Duodenal mucosa (tissue), 2 donors: ENCODE measurements around the gene TMEM198.

Experiments
- H3K27ac ChIP-seq: one replicate; pipeline ENCODE4 v1.7.0; 2013; ENCODE audit warnings: low read depth, low read length
- H3K27me3 ChIP-seq, 2 donors: one replicate each; pipeline ENCODE4 v1.7.0; 2013; ENCODE audit warnings: low read length in 2 of 2, control low read depth in 1 of 2; ENCODE audit not compliant: insufficient read depth in 2 of 2, control insufficient read depth in 1 of 2
- H3K36me3 ChIP-seq, 2 donors: one replicate each; pipeline ENCODE4 v1.7.0; 2013; ENCODE audit warnings: low read length in 2 of 2, control low read depth in 1 of 2; ENCODE audit not compliant: insufficient read depth in 2 of 2, control insufficient read depth in 1 of 2
- H3K4me1 ChIP-seq, 2 donors: one replicate each; pipeline ENCODE4 v1.7.0; 2013; ENCODE audit warnings: low read length in 2 of 2, control low read depth in 1 of 2; ENCODE audit not compliant: insufficient read depth in 2 of 2, control insufficient read depth in 1 of 2
- H3K4me3 ChIP-seq, 2 donors: one replicate each; pipeline ENCODE4 v1.7.0; 2013; ENCODE audit warnings: low read length in 2 of 2, low read depth in 1 of 2
- H3K9ac ChIP-seq, 2 donors: one replicate each; pipeline ENCODE4 v1.7.0; 2013; ENCODE audit warnings: low read length in 2 of 2, low read depth in 1 of 2
- H3K9me3 ChIP-seq, 2 donors: one replicate each; pipeline ENCODE4 v1.7.0; 2013; ENCODE audit warnings: low read length in 2 of 2, control low read depth in 1 of 2; ENCODE audit not compliant: control insufficient read depth in 1 of 2

The TMEM198 gene

DNA sequence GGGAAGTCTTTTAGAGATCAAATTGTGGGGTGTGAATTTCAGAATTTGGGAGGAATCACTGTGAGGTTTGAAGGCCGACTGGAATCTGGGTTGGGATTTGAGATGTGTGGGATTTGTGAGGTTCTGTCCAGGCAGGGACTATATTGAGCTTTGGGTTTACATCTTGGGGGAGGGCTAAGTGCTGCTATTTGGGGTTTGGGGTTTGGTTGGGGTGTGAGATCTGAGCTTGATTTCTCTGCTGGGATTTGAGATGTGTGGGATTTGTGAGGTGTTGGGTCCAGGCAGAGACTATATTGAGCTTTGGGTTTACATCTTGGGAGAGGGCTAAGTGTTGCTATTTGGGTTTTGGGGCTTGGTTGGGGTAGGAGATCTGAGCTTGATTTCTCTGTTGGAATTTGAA, 44.3 kb upstream of the TMEM198 start:
- Histone ChIP-seq H3K9me3 (no peaks in the 10 kb centered on the region), H3K9ac (peak overlapping the region; percentile 81 to 99), H3K36me3 (peaks cover 9 to 20% of the 10 kb centered on the region in 2 donors), H3K27ac (no peak overlapping the region), H3K4me1 (peaks cover 24 to 36% of the 10 kb centered on the region in 2 donors), H3K27me3 (peaks cover 27 to 33% of the 10 kb centered on the region in 2 donors), H3K4me3 (peak overlapping the region; percentile 84 to 95)

DNA sequence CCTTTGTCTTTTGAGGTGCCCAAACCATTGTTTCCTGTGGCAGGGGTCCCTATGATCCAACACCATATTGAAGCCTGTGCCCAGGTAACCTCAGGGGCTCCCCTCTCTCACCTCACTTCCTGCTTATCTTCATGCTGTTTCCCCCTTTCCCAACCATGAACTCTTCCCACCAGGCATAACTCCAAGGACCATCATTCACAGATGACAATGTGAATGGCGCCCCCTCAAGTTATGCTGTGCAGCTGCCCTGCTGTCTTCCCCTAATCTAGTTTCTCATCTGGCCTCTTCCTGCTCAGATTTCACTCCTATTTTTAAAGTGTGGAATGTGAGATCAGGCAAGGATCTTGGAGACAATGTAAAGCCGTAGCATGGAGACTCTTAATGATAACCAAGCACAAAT, 43.7 kb upstream of the TMEM198 start:
- peak overlapping the region in 1 of 2 donors; percentile 18 for H3K9ac ChIP-seq
- H3K4me1 ChIP-seq, result peaks cover 24 to 36% of the 10 kb centered on the region in 2 donors
- peak overlapping the region in 1 of 2 donors; percentile 95 for H3K4me3 ChIP-seq
- H3K36me3 ChIP-seq, result peaks cover 12 to 26% of the 10 kb centered on the region in 2 donors
- peaks cover 23 to 27% of the 10 kb centered on the region in 2 donors for H3K27me3 ChIP-seq
- H3K9me3 ChIP-seq, result no peaks in the 10 kb centered on the region
- no peak overlapping the region for H3K27ac ChIP-seq

DNA sequence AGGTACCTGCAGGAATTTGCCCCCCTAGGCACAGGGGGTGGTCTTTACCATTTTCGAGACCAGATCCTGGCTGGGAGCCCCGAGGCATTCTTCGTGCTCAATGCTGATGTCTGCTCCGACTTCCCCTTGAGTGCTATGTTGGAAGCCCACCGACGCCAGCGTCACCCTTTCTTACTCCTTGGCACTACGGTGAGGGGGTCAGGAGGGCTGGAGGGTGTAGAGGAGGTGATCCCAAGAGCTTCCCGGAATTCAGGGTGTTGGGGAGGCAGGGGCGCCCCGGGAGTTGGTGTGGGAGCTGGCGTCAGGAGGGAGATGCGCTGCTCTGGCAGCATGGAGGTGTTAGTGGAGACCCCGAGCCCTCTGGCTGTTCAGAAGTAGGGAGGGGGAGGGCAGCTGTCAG, 42.0 kb upstream of the TMEM198 start:
- Histone ChIP-seq H3K36me3 (peaks cover 12 to 43% of the 10 kb centered on the region in 2 donors), H3K9ac (no peak overlapping the region), H3K27me3 (peaks cover 6 to 10% of the 10 kb centered on the region in 2 donors), H3K27ac (no peak overlapping the region), H3K4me1 (peaks cover 23 to 25% of the 10 kb centered on the region in 2 donors), H3K4me3 (no peak overlapping the region), H3K9me3 (no peaks in the 10 kb centered on the region)

DNA sequence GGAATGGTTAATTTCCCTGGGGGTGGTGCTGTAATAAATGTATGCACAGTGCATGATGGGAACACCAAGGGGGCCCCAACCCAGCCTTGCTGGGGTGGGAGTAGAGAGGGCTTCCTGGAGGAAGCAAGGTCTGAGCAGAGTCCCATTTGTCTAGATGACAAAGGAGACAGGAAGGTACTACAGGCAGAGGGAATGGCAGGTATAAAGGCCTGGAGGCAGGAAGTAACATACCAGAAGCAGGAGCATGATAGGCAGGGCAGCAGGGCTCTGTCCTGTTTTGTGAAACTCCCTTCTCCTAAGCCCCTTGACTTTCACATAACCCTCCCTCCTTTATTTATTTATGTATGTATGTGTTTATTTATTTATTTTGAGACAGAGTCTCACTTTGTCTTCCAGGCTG, 41.2 kb upstream of the TMEM198 start:
- peaks cover 15 to 17% of the 10 kb centered on the region in 2 donors for H3K4me1 ChIP-seq
- H3K4me3 ChIP-seq, result no peak overlapping the region
- no peak overlapping the region for H3K9ac ChIP-seq
- no peak overlapping the region for H3K27ac ChIP-seq
- peaks cover 12 to 46% of the 10 kb centered on the region in 2 donors for H3K36me3 ChIP-seq
- H3K27me3 ChIP-seq, result peaks cover 0 to 2% of the 10 kb centered on the region in 2 donors
- H3K9me3 ChIP-seq, result no peaks in the 10 kb centered on the region

DNA sequence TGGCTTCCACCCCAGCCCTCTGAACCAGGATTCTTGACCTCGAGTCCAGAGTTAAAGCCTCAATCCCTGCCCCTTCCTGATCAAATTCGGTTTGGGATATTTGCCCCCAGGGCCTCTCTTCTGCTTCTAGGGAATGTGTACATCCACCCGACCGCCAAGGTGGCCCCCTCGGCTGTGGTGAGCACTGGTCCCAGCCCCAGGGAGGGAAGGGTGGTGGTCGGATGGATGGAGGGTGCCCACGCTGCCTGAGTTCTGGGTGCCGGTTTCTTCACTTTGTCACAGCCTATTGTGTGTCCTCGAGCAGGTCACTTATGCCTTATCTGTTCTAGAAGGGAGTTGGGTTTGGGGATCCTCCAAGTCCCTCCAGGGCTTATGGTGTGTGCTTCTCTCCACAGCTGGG, 38.2 kb upstream of the TMEM198 start:
- H3K27ac ChIP-seq, result no peak overlapping the region
- H3K9me3 ChIP-seq, result no peaks in the 10 kb centered on the region
- H3K36me3 ChIP-seq, result peaks cover 12 to 46% of the 10 kb centered on the region in 2 donors

DNA sequence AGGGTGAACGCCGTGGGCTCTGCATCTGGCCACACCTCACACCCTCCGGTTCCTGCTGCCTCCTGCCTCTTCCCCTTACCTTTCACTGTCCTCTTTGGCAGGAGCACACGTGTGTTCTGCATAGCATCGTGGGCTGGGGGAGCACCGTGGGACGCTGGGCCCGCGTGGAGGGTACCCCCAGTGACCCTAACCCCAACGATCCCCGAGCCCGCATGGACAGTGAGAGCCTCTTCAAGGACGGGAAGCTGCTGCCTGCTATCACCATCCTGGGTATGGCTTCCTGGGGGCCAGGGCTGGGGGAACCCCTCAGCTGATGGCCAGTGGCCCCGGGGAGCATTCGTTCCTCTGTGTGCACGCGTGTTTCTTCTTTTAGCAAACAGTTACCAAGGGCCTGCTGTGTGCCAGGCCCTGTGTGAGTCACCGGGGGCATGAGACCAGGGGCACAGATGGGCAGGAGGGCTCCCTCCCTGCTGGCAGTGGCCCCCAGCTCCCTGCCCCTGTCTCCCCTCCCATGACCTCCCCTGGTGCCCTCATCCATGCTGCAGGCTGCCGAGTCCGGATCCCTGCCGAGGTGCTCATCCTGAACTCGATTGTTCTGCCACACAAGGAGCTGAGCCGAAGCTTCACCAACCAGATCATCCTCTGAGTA, 37.6 kb upstream of the TMEM198 start:
- H3K27me3 ChIP-seq, result peaks cover 4 to 12% of the 10 kb centered on the region in 2 donors
- H3K27ac ChIP-seq, result no peak overlapping the region
- peaks cover 5 to 10% of the 10 kb centered on the region in 2 donors for H3K4me1 ChIP-seq
- peaks cover 12 to 46% of the 10 kb centered on the region in 2 donors for H3K36me3 ChIP-seq
- H3K9me3 ChIP-seq, result no peaks in the 10 kb centered on the region
- H3K4me3 ChIP-seq, result no peak overlapping the region
- H3K9ac ChIP-seq, result no peak overlapping the region

More for the DNA sequence above, 38.2 kb upstream of the TMEM198 start:
- H3K27me3 ChIP-seq, result peaks cover 4 to 6% of the 10 kb centered on the region in 2 donors
- no peak overlapping the region for H3K4me3 ChIP-seq
- H3K9ac ChIP-seq, result no peak overlapping the region
- peaks cover 5 to 10% of the 10 kb centered on the region in 2 donors for H3K4me1 ChIP-seq

DNA sequence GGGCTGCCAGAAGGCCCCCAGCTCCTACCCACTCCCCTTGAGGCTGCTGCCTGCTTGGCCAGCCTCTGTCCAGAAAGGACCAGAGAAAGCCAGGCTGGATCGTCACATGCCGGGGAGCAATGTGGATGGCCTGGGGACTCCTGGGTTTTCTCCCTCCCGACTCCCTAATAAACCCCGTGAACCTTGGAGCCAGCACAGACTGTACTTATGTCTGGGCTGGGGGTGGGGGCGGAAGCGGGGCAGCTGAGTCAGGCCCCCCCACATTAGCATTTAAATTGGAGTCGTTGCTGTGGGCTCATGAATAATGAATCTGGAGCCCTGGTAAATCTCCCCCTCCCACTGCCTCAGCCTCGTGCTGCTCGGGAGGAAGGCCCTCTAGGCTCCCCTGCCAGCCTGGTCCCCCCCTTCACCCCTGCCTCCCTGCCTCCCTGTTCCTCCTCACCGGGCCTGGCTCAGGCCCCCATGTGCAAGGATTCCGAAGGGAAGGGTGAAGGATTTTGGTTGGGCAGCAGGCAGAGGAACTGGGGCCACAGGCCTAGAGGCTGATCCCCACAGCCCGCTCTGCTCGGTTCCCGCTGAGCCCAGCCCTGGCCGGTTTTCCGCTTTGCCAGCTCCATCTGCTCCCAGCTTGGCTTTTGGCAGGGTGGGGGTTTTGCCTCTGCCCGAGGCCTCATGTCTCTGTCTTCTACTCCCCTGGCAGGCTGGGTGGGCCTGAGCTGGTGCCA, 36.9 kb upstream of the TMEM198 start:
- peaks cover 5 to 10% of the 10 kb centered on the region in 2 donors for H3K4me1 ChIP-seq
- H3K27ac ChIP-seq, result no peak overlapping the region
- H3K27me3 ChIP-seq, result peaks cover 8 to 17% of the 10 kb centered on the region in 2 donors
- no peak overlapping the region for H3K9ac ChIP-seq
- no peaks in the 10 kb centered on the region for H3K9me3 ChIP-seq
- H3K4me3 ChIP-seq, result no peak overlapping the region
- H3K36me3 ChIP-seq, result peaks cover 10 to 46% of the 10 kb centered on the region in 2 donors

DNA sequence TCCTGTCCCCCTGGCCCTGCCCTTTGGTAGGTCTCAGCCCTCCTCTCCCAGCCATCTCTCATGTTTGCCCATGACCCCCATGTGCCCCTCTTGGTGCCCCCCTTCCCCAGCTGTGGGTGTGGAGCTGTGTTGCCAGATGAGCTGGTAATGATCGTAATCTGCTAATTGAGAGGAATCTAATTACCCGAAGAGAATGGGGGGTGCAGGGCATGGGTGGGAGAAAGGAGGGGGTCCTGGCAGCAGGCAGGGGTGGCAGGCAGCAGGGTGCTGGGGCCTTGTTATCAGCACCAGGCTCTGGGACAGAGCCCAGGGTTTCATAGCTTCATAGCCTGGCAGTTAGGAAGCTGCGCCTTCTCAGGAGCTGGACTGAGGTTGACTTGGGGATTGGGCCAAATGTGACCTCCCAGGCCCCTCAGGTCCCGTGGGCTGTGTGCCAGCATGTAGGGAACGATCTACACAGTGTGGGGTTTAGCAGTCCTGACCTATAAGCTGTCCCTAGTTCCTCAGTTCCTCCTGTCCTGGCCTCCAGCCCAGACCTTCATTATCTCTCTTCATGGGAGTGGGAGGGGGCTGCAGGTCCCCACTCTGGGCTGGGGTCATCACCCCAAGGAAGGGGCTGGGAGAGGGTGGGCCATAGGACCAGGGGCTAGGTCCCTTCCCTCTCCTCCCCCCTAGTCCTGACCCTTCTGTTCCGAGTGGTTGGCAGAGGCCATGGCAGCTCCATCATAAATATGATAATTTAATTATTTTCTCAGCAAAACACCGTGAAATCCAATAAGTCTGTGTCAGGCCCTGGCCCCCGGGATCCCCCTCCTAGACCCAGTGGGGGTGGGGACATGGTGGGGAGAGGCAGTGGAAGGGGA, 36.0 kb upstream of the TMEM198 start:
- Histone ChIP-seq H3K9me3 (no peaks in the 10 kb centered on the region), H3K27me3 (peaks cover 16 to 26% of the 10 kb centered on the region in 2 donors), H3K36me3 (peaks cover 10 to 40% of the 10 kb centered on the region in 2 donors), H3K9ac (no peak overlapping the region), H3K4me3 (no peak overlapping the region), H3K4me1 (peaks cover 5 to 10% of the 10 kb centered on the region in 2 donors), H3K27ac (no peak overlapping the region)

DNA sequence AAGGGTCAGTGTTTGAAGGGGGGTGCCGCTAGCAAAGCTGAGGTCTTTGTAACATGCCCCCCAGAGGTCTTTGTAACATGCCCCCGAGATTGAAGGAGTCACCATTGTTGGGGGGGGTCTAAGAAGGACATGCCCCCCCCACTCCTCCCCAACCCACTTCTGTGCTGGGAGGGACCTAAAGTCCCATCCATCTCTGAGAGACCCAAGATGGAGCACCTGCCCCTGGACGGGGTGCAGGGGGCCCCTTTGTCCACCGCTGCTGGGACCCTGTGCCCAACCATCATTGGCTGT, 35.4 kb upstream of the TMEM198 start:
- H3K4me3 ChIP-seq, result no peak overlapping the region
- no peaks in the 10 kb centered on the region for H3K9me3 ChIP-seq
- peaks cover 9 to 37% of the 10 kb centered on the region in 2 donors for H3K36me3 ChIP-seq
- H3K27ac ChIP-seq, result no peak overlapping the region
- H3K27me3 ChIP-seq, result peaks cover 22 to 31% of the 10 kb centered on the region in 2 donors
- peaks cover 5 to 10% of the 10 kb centered on the region in 2 donors for H3K4me1 ChIP-seq
- no peak overlapping the region for H3K9ac ChIP-seq
